Osteoblast (primary cell): ENCODE data around the gene RFX1. TPM values are rescaled to one million over a fixed set of nuclear protein-coding genes. Genes with fewer than 3 reads are reported as not detected.
A peak's percentile ranks its signal among the peaks of the same experiment; 100 is the strongest.

Experiments
- DNase-seq: peaks from one replicate; pipeline ENCODE4 v3.0.0; 2011; ENCODE audit warnings: low spot score, mixed read lengths; ENCODE audit not compliant: insufficient read length; ENCODE audit errors: missing footprints
- H2AFZ ChIP-seq: 2 replicates; pipeline ENCODE4 v1.6.0; 2011; ENCODE audit warnings: mild to moderate bottlenecking, low read length
- H3K27ac ChIP-seq: 2 replicates; pipeline ENCODE4 v1.5.1; 2011; ENCODE audit warnings: mild to moderate bottlenecking, low read depth, low read length, moderate library complexity
- H3K27me3 ChIP-seq: 2 replicates; pipeline ENCODE4 v1.6.0; 2012; ENCODE audit warnings: mild to moderate bottlenecking, control low read depth, inconsistent platforms, low read length, moderate library complexity; ENCODE audit not compliant: insufficient read depth
- H3K36me3 ChIP-seq: 2 replicates; pipeline ENCODE4 v1.5.1; 2011; ENCODE audit warnings: mild to moderate bottlenecking, low read length, control low read depth, moderate library complexity; ENCODE audit not compliant: insufficient read depth
- H3K4me1 ChIP-seq: 2 replicates; pipeline ENCODE4 v1.5.1; 2011; ENCODE audit warnings: mild to moderate bottlenecking, low read length, control low read depth, moderate library complexity; ENCODE audit not compliant: insufficient read depth
- H3K4me2 ChIP-seq: 2 replicates; pipeline ENCODE4 v1.6.0; 2011; ENCODE audit warnings: mild to moderate bottlenecking, low read length; ENCODE audit not compliant: insufficient read depth
- H3K4me3 ChIP-seq: fragments of 200-600 bp; sonication (generic); 3 replicates; pipeline ENCODE4 v1.5.1; 2012; ENCODE audit warnings: mild to moderate bottlenecking, low read length, inconsistent platforms; ENCODE audit not compliant: insufficient read depth
- H3K79me2 ChIP-seq: 2 replicates; pipeline ENCODE4 v1.6.0; 2012; ENCODE audit warnings: mild to moderate bottlenecking, low read length, control low read depth, inconsistent platforms; ENCODE audit not compliant: insufficient read depth
- H3K9me3 ChIP-seq: 2 replicates; pipeline ENCODE4 v1.5.1; 2011; ENCODE audit warnings: low read depth, low read length, control low read depth
- H4K20me1 ChIP-seq: 2 replicates; pipeline ENCODE4 v1.6.0; 2012; ENCODE audit warnings: mild to moderate bottlenecking, low read length, control low read depth; ENCODE audit not compliant: insufficient read depth
- CTCF ChIP-seq: IDR thresholded peaks from 2 replicates; pipeline ENCODE4 v1.5.1; 2011; ENCODE audit warnings: mild to moderate bottlenecking, low read depth, low read length, moderate library complexity; ENCODE audit errors: extremely low read depth
- total RNA-seq: library from RNA; depleted of rRNA; stranded (reverse); fragments of >200 nt; gene quantifications from 2 replicates; pipeline ENCODE4 v1.2.3, GENCODE V29; 2012

Gene RFX1
- total RNA-seq, 1 donor = 2.5 TPM

DNA sequence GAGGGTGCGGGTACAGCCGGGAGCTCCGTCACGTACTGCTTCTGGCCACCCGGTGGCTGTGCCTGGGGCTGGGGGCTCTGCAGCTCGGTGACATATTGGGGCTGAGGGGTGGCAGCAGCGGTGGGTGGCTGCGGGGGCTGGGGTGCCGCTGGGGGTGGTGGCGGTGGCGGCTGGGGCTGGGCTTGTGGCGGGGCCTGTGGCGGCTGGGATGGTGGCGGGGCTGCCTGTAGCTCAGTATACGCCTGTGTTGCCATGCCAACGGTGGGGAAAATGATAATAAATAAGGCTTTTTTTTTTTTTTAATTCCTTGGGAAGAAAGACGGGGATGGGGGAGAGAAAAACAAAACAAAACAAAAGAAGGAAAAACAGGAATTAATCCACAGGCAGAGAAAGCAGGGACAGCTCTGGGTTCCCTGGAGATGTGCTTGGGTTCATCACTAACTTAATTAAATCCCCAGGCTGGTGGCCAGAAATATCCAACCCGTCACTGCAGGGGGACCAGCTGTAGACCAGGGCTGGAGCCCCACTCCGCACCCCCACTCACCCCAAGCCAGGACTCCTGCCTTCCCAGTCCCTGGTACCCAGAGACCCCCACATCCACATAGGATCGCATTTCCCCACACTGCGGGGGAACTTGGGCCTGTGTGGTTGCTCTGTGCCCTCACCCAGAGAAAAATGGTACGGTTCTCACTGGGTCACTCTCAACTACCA is 12.4 kb downstream of the RFX1 start:
- Histone ChIP-seq H3K79me2 (peaks cover 21% of the 10 kb centered on the region), H3K27me3 (no peaks in the 10 kb centered on the region), H3K4me1 (peaks cover 7% of the 10 kb centered on the region), H3K4me3 (no peak overlapping the region), H3K27ac (peak overlapping the region; percentile 17), H4K20me1 (peaks cover 10% of the 10 kb centered on the region), H3K4me2 (no peak overlapping the region), H2AFZ (no peak overlapping the region), H3K9me3 (no peaks in the 10 kb centered on the region), H3K36me3 (peaks cover 5% of the 10 kb centered on the region)
- peak; percentile 79 for DNase-seq
- no peak for TF ChIP-seq CTCF

DNA sequence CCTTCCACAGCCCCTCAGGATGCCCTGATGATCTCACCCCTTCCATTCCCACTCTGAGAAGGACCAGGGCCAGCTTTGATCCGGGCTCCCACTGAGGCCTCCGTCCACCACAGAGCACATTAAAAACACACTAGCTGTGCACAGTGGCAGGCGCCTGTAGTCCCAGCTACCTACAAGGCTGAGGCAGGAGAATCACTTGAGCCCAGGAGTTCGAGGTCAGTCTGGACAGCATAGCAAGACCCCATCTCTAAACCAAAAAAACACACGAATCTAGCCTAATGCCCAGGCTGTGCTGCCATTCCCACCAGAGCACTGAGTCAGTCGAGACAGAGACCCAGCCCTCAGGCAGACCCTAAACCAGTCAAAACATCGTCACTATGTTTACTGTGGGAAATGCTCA is 14.1 kb downstream of the RFX1 start:
- H3K27ac ChIP-seq = no peak overlapping the region
- H4K20me1 ChIP-seq = peaks cover 5% of the 10 kb centered on the region
- H3K9me3 ChIP-seq = no peaks in the 10 kb centered on the region
- H3K27me3 ChIP-seq = no peaks in the 10 kb centered on the region
- H3K4me3 ChIP-seq = no peak overlapping the region
- peaks cover 5% of the 10 kb centered on the region for H3K36me3 ChIP-seq
- no peak overlapping the region for H3K4me2 ChIP-seq
- peak; percentile 66 for DNase-seq
- H2AFZ ChIP-seq = no peak overlapping the region
- no peak for TF ChIP-seq CTCF
- H3K79me2 ChIP-seq = peaks cover 11% of the 10 kb centered on the region
- peaks cover 9% of the 10 kb centered on the region for H3K4me1 ChIP-seq

DNA sequence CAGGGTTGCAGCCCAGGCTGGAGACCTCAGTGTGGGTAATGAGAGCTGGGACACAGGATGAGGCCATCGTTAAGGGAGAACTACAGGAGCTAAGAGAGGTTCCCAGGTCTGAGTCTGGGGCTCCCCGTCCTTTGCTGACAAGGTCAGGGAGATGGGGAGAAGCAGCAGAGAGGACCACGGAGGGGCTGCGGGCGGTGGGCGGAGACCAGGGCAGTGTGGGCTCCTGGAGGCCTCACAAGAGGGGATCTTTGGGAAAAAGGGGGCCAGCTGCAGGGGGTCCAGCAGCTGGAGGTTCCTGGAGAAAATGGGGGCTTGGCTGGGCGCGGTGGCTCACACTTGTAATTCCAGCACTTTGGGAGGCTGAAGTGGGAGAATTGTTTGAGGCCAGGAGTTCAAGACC is 16.0 kb downstream of the RFX1 start:
- H3K9me3 ChIP-seq = no peaks in the 10 kb centered on the region
- peaks cover 5% of the 10 kb centered on the region for H3K36me3 ChIP-seq
- H3K4me3 ChIP-seq = no peak overlapping the region
- no peaks in the 10 kb centered on the region for H3K27me3 ChIP-seq
- no peak for TF ChIP-seq CTCF
- peaks cover 10% of the 10 kb centered on the region for H3K4me1 ChIP-seq
- H3K79me2 ChIP-seq = peaks cover 9% of the 10 kb centered on the region
- H3K4me2 ChIP-seq = no peak overlapping the region
- no peak overlapping the region for H3K27ac ChIP-seq
- H4K20me1 ChIP-seq = peaks cover 3% of the 10 kb centered on the region
- DNase-seq = no peak
- H2AFZ ChIP-seq = no peak overlapping the region

DNA sequence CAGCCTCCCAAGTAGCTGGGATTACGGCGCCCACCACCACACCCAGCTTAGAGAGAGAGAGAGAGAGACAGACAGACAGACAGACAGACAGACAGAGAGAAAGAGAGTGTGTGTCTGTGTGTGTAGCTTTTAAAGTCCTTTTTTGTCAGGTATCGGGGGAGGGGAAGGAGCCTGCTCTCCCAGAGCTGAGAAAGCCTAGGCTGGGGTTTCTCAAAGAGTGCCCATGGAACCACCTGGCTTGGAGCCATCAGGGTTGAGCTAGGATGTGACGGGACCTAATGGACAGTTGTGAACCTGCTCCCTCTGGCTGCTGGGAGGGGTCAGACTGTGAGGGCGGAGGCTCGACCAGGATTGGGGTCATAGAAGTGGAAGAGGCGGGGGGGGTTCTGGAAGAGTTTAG is 16.6 kb downstream of the RFX1 start:
- no peak overlapping the region for H2AFZ ChIP-seq
- no peaks in the 10 kb centered on the region for H3K27me3 ChIP-seq
- H3K4me3 ChIP-seq = no peak overlapping the region
- H3K79me2 ChIP-seq = peaks cover 9% of the 10 kb centered on the region
- TF ChIP-seq CTCF = no peak
- peaks cover 5% of the 10 kb centered on the region for H3K36me3 ChIP-seq
- H4K20me1 ChIP-seq = peaks cover 3% of the 10 kb centered on the region
- no peak overlapping the region for H3K27ac ChIP-seq
- DNase-seq = no peak
- H3K9me3 ChIP-seq = no peaks in the 10 kb centered on the region
- H3K4me2 ChIP-seq = no peak overlapping the region
- peaks cover 8% of the 10 kb centered on the region for H3K4me1 ChIP-seq
